HG03060 (cell line): ENCODE measurements around the gene PPP2R1B.
A peak's percentile ranks its signal among the peaks of the same experiment; 100 is the strongest.
"Not testable (repeated sequence)": the region's sequence is repeated elsewhere in the genome, so short reads cannot be mapped to it uniquely, and the experiment has no call there.

Experiments used
- ATAC-seq: cut with Tn5 transposase; IDR thresholded peaks from one replicate; pipeline ENCODE4 v1.9.1; 2021; ENCODE audit warnings: low read depth, moderate number of reproducible peaks; ENCODE audit not compliant: unreplicated experiment

PPP2R1B gene

DNA sequence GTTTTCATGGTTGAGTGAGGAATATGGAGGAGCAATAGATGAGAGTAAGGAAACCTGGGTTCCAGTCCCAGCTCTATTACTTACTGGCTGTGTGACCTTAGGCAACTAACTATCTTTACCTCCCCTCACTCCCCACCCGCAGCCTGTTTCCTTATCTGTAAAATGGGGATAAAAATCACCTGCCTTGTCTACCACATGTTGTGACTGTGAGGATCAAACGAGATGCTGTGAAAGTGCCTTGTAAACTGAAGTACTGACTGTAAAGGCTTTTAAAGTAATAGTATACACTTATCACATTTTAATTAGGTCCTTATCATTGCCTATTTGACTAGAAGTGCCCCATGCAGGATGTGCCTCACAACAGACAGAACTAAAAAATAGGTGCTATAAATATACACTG is 18.9 kb upstream of the PPP2R1B start:
- ATAC-seq, result no peak

DNA sequence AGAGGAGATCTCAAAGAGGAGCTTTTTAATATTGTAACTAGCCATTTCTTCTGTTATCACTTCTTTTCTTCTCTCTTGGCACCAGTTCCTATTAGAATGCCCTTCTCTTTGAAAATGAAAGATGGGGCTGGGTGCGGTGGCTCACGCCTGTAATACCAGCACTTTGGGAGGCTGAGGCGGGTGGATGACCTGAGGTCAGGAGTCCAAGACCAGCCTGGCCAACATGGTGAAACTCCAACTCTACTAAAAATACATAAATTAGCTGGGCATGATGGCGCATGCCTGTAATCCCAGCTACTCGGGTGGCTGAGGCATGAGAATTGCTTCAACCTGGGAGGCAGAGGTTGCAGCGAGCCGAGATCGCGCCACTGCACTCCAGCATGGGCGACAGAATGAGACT is 18.1 kb upstream of the PPP2R1B start:
- ATAC-seq, result not testable (repeated sequence)

DNA sequence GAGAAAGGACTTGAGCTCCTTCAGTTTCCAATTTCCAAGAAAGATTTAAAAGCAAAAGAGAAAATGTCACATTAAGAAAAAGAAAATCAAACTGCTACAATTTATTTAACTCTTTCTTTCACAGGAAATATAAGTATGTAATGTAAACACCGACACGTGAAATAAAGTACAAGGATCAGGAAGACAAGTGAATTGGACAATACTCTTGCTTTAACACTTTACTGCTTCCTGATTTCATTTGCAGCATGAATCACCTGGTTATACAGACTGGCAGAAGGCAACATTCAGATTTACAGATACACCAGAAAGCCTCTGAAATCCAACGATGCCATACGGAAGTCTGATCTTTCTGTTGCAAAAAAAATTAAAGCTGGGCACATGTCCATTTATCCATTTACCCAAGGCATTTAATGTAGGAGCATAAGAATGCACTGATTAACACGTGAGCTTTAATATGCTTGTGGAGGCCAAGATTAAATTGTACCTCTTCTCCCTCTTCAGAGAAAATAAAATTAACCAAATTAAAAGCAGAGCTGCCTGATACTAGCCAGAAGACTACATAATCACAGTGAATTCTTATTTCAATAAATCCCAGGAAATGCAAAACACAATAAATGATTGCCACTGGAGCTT is 16.0 kb upstream of the PPP2R1B start:
- no peak for ATAC-seq

GRCh38 chr11:111779118-111779517 is 12.9 kb upstream of the PPP2R1B start:
- ATAC-seq, result no peak

DNA sequence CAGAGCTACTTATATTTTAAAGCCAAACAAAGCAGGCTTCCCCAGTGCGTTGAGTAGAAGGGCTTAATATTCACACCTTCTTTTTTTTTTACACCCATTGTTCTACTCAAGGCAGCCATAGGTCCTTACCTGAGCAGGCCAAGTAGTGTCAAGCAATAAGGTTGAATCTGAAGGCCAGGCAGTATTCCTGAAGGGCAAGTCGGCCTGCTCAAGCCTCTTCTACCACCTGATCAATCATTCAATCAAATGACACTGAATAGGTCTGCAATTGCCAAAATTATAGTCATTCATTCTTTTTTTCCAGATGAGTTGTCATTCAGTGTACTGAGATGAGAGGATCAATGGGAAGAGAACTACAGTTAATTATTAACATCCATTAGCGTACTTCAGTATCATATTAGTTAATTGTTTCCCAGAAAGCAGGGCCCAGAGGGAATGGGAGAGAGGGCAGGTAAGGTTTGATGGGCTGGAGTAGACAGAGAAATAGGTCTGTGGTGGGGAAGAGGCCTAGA is 11.9 kb upstream of the PPP2R1B start:
- no peak for ATAC-seq

DNA sequence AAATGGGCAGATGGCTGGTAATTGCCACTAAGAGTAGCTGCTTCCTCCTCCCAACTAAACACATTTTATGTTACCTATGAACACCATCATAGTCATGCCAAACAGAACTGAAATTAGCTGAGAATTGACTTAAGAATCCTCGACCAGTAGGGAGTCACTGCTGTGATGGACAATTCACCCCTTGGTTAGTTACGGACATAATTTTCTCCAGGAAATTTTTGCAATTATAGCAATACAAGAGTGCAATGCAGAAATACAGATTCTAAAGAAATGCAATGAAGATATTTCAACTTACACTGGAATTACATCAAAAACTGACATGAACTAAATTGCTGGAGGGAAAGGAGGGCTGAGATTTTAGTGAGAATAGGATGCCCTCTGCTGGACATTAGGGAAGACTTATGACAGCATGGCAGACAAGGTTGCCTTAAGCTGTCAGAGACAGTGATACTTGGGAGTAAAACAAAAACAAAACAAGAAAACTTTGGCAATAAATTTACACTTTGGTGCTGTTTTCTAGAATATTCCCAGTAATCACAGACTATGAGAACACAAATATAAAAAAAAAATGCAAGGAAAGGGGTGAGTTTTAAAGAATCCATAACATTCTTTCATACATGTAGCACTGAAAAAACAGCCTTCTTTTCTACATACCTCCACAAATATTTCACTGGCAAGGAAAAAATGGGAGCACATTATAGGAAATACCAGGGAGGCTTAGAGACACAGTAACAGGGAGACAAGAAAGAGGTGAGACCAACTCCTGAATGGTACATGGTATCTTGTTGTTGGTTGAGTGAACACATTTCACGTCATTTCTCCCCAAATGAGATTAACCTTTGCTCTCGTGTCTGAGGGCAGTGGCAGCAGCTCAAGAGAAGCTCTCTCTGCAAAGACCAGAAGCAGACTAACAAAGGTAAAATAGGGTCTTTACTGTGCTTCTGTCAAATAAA is 11.2 kb upstream of the PPP2R1B start:
- peak; percentile 35 for ATAC-seq

DNA sequence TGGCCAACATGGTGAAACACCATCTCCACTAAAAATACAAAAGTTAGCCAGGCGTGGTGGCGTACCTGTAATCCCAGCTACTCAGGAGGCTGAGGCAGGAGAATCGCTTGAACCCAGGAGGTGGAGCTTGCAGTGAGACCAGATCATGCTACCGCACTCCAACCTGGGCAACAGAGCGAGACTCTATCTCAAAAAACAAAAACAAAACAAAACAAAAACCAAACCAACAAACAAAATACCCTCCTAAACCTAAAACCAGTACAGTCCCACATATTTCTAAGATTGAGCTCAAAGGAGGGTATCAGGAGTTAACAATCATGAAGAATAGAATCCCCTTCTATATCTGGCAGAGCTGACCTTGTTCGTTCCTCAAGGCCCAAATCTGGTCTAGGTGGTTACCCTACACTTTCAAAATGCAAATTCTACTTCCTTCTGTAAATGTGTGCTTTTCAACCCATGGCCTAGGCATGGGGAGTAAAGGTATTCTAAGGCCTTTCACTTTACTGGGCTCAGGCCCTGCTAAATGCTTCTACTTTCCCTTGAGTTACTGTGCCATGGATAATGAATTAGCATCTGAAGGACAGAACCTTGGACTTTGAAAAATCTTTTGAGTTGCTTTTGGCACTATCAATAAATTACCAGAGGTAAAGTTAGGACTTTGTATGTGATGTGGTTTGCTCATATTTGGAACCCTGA is 10.4 kb upstream of the PPP2R1B start:
- peak; percentile 88 for ATAC-seq

DNA sequence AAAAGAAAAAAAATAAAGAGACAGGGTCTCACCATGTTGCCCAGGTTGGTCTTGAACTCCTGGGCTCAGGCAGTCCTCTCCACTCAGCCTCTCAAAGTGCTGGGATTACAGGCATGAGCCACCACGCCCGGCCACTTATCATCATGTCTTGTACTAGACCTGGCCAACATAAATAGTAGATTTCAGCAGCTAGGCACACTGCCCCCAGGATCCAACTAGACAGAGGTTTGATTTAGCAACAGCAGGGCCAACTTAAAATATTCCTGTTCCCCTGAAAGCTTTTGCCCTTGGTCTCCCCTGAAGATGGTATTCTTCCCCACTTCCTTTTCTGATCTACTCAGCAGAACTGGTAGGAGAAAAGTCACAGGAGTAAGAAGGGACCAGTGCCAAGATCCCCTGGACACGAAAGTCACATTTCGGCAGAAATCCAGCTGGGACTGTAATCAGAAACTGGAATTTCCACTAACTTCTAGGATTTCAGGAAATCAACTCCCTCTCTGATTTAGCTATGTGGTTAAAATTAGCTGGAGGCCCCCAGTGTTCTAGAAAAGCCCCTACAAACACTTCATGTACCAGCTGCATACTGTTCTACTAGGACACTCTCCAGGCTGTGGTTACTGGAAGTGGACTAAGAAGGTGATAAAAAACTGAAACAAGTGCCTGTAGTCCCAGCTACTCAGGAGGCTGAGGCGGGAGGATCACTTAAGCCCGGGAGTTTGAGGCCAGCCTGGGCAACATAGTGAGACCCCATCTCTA is 8.9 kb upstream of the PPP2R1B start:
- ATAC-seq, result no peak

GRCh38 chr11:111772535-111772934 is 6.3 kb upstream of the PPP2R1B start:
- ATAC-seq, result no peak

GRCh38 chr11:111771205-111771604 is 5.0 kb upstream of the PPP2R1B start:
- not testable (repeated sequence) for ATAC-seq

DNA sequence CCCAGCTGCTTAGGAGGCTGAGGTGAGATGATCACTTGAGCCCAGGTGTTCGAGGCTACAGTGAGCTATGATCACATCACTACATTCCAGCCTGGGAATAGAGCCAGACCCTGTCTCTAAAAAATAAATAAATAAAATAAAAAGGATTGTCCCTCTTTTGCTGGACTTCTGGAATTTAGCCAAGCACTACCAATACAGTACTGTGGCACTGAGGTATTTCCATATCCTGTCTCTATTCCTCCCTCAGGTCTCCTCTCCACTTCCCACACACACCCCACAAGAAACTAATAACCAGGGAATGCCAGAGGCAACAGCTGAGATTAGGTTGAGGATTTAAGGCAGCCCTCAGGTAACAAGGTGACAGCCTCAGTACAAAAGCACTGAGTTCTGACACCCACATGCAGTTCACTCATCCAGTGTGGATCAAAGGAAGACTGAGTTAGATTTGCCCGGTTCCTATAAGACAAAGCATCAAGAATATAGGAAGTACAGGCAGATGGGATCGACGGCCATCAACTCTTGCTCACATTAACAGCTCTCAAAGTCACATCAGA is 4.5 kb upstream of the PPP2R1B start:
- ATAC-seq, result no peak

DNA sequence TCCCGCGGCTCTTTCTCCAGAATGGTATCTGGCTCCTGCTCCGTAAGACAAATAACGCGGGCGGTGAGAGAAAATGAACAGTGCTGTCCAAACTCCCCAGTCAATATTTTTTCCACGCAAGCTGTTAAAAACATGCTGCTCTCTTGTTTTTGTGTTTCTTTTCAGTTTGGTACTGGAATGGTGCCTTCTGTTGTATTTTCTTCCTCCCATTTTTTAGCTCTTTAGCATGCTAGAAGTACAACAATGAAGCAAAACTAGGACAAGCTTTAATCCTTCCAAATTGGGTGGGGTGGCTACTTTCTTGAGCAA is 599 bp upstream of the PPP2R1B start:
- ATAC-seq, result no peak

- peak; percentile 16 for ATAC-seq
Observed at GRCh38 chr11:111765320-111765983, 737 bp downstream of the PPP2R1B start.

- ATAC-seq, result no peak
Observed at GRCh38 chr11:111764621-111765020, 1.6 kb downstream of the PPP2R1B start.

DNA sequence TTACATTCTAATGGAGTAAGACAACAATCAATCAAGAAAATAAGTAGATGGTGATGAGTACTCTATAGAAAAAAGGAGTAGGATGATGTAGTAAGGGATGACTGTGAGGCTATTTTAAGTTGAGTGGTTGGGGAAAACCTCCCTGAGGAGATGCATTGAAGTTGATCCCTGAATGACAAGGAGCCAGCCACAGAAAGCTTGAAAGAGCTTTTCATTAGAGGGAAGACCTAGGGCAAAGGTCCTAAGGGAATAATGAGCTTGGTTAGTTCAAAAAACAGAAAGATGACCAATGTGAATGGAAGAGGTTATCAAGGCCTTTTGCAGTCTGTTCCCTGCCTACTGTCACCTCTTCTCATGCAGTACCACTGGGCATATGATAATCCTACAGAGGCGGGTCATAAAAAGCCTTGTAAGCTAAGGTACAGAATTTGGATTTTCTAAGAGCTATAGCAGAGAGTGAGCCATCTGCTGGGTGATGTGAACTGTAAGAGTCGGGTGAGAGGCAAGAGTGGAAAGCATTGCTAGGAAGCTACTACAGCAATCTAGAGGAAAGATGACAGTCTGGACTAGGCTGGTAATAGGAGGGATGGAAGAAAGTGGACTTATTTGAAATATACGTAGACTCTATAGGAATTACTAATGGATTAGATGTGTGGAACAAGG is 3.1 kb downstream of the PPP2R1B start:
- no peak for ATAC-seq

DNA sequence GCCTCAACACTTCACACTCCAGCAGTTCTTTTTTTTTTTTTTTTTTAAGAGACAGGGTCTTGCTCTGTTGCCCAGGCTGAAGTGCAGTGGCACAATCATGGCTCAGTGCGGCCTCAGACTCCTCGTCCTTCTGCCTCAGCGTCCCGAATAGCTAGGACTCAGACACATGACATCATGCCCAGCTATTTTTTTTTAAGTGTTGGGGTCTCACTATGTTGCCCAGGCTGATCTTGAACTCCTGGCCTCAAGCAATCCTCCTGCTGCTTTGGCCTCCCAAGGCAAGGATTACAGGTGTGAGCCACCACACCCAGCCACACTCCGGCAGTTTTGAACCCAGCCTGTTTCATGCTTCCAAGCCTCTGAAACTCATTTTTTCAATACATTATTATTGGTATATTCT is 3.7 kb downstream of the PPP2R1B start:
- no peak for ATAC-seq

DNA sequence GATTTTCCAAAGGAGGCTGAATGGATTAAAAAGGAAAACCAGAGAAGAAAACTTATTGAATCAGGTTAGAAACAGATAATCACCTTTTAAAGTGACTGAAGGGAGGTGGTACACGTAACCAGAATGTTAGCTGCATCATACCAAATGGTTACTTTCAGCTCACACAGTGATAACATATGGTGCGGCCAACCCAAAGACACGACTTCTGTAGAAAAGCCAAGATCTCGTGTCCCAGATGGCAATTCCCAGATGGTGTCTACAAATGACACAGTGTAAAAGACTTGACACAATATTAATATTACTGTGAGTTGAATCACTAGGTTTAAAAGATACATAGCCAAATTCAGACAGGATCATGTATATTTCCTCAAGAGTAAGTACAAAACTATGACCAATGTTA is 5.2 kb downstream of the PPP2R1B start:
- ATAC-seq, result no peak

DNA sequence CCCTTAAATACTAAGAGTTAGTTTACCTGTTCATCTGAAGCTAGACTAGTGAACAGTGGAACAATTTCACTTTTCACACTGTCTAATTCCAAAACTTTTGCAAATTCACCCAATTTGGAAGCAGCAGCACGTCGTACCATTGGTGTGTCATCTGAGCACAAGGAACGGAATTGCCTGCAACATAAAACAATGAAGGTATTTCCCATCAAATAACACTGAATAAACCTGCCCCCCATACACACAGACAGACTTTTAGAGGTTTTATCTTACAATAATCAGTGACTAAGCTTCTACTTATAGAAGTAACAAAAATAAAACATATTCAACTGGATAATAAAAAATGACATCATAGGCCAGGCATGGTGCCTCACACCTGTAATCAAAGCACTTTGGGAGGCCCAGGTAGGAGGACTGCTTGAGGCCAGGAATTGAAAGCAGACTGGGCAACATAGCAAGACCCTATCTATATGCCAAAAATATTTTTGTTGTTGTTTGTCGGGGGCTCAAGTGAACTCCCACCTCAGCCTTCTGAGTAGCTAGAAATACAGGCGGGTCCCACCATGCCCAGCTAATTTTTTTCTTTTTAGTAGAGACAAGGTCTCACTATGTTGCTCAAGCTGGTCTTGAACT is 6.3 kb downstream of the PPP2R1B start:
- ATAC-seq, result no peak

DNA sequence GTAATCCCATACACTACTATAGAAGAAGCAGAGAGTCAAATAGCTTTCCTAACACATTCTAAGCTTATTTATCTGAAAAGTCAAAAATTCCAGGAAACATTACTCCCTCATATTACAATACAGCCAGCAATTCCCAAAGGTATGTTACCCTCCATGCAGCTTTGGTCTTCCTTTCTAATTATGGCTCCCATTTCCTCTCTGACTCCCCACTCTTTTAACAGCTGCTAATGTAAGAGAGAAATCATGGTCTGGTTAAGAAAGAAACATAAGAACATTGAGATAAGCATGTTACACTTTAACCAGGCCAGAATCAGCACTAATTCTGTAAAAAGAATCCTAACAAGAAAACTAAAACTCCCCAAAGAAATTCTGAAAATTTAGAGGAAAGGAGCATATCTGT is 6.8 kb downstream of the PPP2R1B start:
- no peak for ATAC-seq
